ENCODE measurements around the gene XYLB.

XYLB gene

GRCh38 chr3:38325256-38325655 lies 21.3 kb upstream of the XYLB start:
- no peak for DNase-seq

- DNase-seq: no peak
Measured at GRCh38 chr3:38327335-38328009, 19.1 kb upstream of the XYLB start.

- no peak for DNase-seq
Measured at GRCh38 chr3:38331257-38332022, 15.1 kb upstream of the XYLB start.

- no peak for DNase-seq
Measured at GRCh38 chr3:38332201-38332600, 14.4 kb upstream of the XYLB start.

- DNase-seq: no peak
Measured at GRCh38 chr3:38334142-38335055, 12.2 kb upstream of the XYLB start.

GRCh38 chr3:38335263-38335662 lies 11.3 kb upstream of the XYLB start:
- DNase-seq: no peak

- DNase-seq: no peak
Measured at GRCh38 chr3:38337703-38338102, 8.9 kb upstream of the XYLB start.

GRCh38 chr3:38343797-38344594 lies 2.6 kb upstream of the XYLB start:
- no peak for DNase-seq

GRCh38 chr3:38345879-38346586 lies 552 bp upstream of the XYLB start:
- no peak for DNase-seq

GRCh38 chr3:38347421-38348200 lies 1.0 kb downstream of the XYLB start:
- DNase-seq: no peak

GRCh38 chr3:38348903-38349302 lies 2.3 kb downstream of the XYLB start:
- no peak for DNase-seq

- no peak for DNase-seq
Measured at GRCh38 chr3:38349684-38350359, 3.2 kb downstream of the XYLB start.

GRCh38 chr3:38353151-38353550 lies 6.6 kb downstream of the XYLB start:
- DNase-seq: no peak

GRCh38 chr3:38354588-38355330 lies 8.2 kb downstream of the XYLB start:
- DNase-seq: no peak

- no peak for DNase-seq
Measured at GRCh38 chr3:38359038-38359437, 12.5 kb downstream of the XYLB start.

- no peak for DNase-seq
Measured at GRCh38 chr3:38360345-38360744, 13.8 kb downstream of the XYLB start.

- DNase-seq: no peak
Measured at GRCh38 chr3:38361496-38361895, 14.9 kb downstream of the XYLB start.

- DNase-seq: no peak
Measured at GRCh38 chr3:38362825-38363224, 16.2 kb downstream of the XYLB start.

GRCh38 chr3:38364721-38365400 lies 18.3 kb downstream of the XYLB start:
- DNase-seq: no peak

Measured in activated CD4-positive, CD25-positive, alpha-beta regulatory T cell treated with anti-CD3 and anti-CD28 coated beads, Interleukin-2, amount 50 U/mL, for 72 hours (primary cell).